NK-92 (cell line): ENCODE measurements around the gene AMER1.
A peak's percentile ranks its signal among the peaks of the same experiment; 100 is the strongest.
"Not testable (repeated sequence)": the region's sequence is repeated elsewhere in the genome, so short reads cannot be mapped to it uniquely, and the experiment has no call there.

Experiments
- DNase-seq: peaks from one replicate; lab custom pipeline; 2025; ENCODE audit not compliant: unreplicated experiment; lab: John Stamatoyannopoulos, UW

The AMER1 gene

GRCh38 chrX:64205441-64205734 lies at the start of gene AMER1:
Gene AMER1 (minus strand): TSS chrX:64205708. CDS start chrX:64193286, 12,422 bp downstream.
- no peak for DNase-seq

- no peak for DNase-seq
Measured at GRCh38 chrX:64230123-64230970, 24.8 kb upstream of the AMER1 start, which contains the start of gene ASB12. Gene ASB12 (minus strand): TSS chrX:64230607. CDS start chrX:64225650, 4,957 bp downstream.

GRCh38 chrX:64229154-64229553 lies 23.6 kb upstream of the AMER1 start:
- DNase-seq: no peak

GRCh38 chrX:64218023-64218422 lies 12.5 kb upstream of the AMER1 start:
- no peak for DNase-seq

- not testable (repeated sequence) for DNase-seq
Measured at GRCh38 chrX:64213989-64214388, 8.5 kb upstream of the AMER1 start.

- no peak for DNase-seq
Measured at GRCh38 chrX:64206556-64207162, 1.2 kb upstream of the AMER1 start.

- DNase-seq: peak; percentile 26
Measured at GRCh38 chrX:64205735-64206501, 410 bp upstream of the AMER1 start.

GRCh38 chrX:64204701-64205440 lies 637 bp downstream of the AMER1 start:
- no peak for DNase-seq

GRCh38 chrX:64204252-64204651 lies 1.3 kb downstream of the AMER1 start:
- no peak for DNase-seq

GRCh38 chrX:64202808-64203325 lies 2.6 kb downstream of the AMER1 start:
- no peak for DNase-seq

- DNase-seq: no peak
Measured at GRCh38 chrX:64198036-64198435, 7.5 kb downstream of the AMER1 start.

- no peak for DNase-seq
Measured at GRCh38 chrX:64196606-64197005, 8.9 kb downstream of the AMER1 start.

GRCh38 chrX:64195862-64196261 lies 9.6 kb downstream of the AMER1 start:
- DNase-seq: no peak

- DNase-seq: no peak
Measured at GRCh38 chrX:64192673-64193072, 12.8 kb downstream of the AMER1 start.

- no peak for DNase-seq
Measured at GRCh38 chrX:64192040-64192439, 13.5 kb downstream of the AMER1 start.

GRCh38 chrX:64191281-64192010 lies 14.1 kb downstream of the AMER1 start:
- DNase-seq: no peak

- DNase-seq: no peak
Measured at GRCh38 chrX:64190136-64190740, 15.3 kb downstream of the AMER1 start.

- DNase-seq: no peak
Measured at GRCh38 chrX:64188901-64189300, 16.6 kb downstream of the AMER1 start.

- DNase-seq: no peak
Measured at GRCh38 chrX:64187762-64188150, 17.8 kb downstream of the AMER1 start.
